ENCODE data around the gene EFNA2.
A peak's percentile ranks its signal among the peaks of the same experiment; 100 is the strongest.
"Not testable (repeated sequence)": the region's sequence is repeated elsewhere in the genome, so short reads cannot be mapped to it uniquely, and the experiment has no call there.

The EFNA2 gene

GRCh38 chr19:1241417-1242095 is 44.1 kb upstream of the EFNA2 start, which contains the start of gene ATP5F1D:
Gene ATP5F1D, plus strand, starts transcription at chr19:1241751. Its CDS starts 100 bp downstream, at chr19:1241851.
- peaks cover 0 to 82% (median 71%) of the 10 kb centered on the region in 5 donors for H3K4me1 ChIP-seq (ENCODE audit: control insufficient read depth in 5 of 5, insufficient read depth in 5 of 5, low read length in 5 of 5)
- peaks cover 0 to 3% (median 0%) of the 10 kb centered on the region in 5 donors for H3K27me3 ChIP-seq (ENCODE audit: control insufficient read depth in 5 of 5, insufficient read depth in 4 of 5, low read length in 5 of 5)
- no peaks in the 10 kb centered on the region for H3K36me3 ChIP-seq (ENCODE audit: control insufficient read depth in 5 of 5, insufficient read depth in 5 of 5, low read length in 5 of 5)
- H3K9me3 ChIP-seq (ENCODE audit: control insufficient read depth in 5 of 5, low read length in 5 of 5) = no peaks in the 10 kb centered on the region
- H3K9ac ChIP-seq (ENCODE audit: low read length in 5 of 5) = peak within 1 kb of the TSS in 4 of 5 donors; percentile 70 to 81 (median 72)
- H3K4me3 ChIP-seq (ENCODE audit: low read depth in 1 of 5, low read length in 5 of 5) = peak within 1 kb of the TSS; percentile 61 to 71 (median 68)
- peak within 1 kb of the TSS; percentile 82 for H3K27ac ChIP-seq (ENCODE audit: low read depth, low read length)

GRCh38 chr19:1243768-1244692 is 41.6 kb upstream of the EFNA2 start:
- Histone ChIP-seq H3K27me3 (ENCODE audit: control insufficient read depth in 5 of 5, insufficient read depth in 4 of 5, low read length in 5 of 5) (no peaks in the 10 kb centered on the region), H3K9me3 (ENCODE audit: control insufficient read depth in 5 of 5, low read length in 5 of 5) (no peaks in the 10 kb centered on the region), H3K36me3 (ENCODE audit: control insufficient read depth in 5 of 5, insufficient read depth in 5 of 5, low read length in 5 of 5) (no peaks in the 10 kb centered on the region), H3K27ac (ENCODE audit: low read depth, low read length) (peak overlapping the region; percentile 94), H3K4me3 (ENCODE audit: low read depth in 1 of 5, low read length in 5 of 5) (peak overlapping the region in 3 of 5 donors; percentile 37 to 55 (median 44)), H3K4me1 (ENCODE audit: control insufficient read depth in 5 of 5, insufficient read depth in 5 of 5, low read length in 5 of 5) (peaks cover 0 to 72% (median 67%) of the 10 kb centered on the region in 5 donors), H3K9ac (ENCODE audit: low read length in 5 of 5) (peak overlapping the region in 3 of 5 donors; percentile 42 to 72 (median 55))

- Histone ChIP-seq H3K9ac (ENCODE audit: low read length in 5 of 5) (peak overlapping the region; percentile 33 to 72 (median 42)), H3K4me3 (ENCODE audit: low read depth in 1 of 5, low read length in 5 of 5) (peak overlapping the region in 4 of 5 donors; percentile 27 to 55 (median 40)), H3K27ac (ENCODE audit: low read depth, low read length) (peak overlapping the region; percentile 94), H3K9me3 (ENCODE audit: control insufficient read depth in 5 of 5, low read length in 5 of 5) (no peaks in the 10 kb centered on the region), H3K4me1 (ENCODE audit: control insufficient read depth in 5 of 5, insufficient read depth in 5 of 5, low read length in 5 of 5) (peaks cover 0 to 69% (median 63%) of the 10 kb centered on the region in 5 donors), H3K36me3 (ENCODE audit: control insufficient read depth in 5 of 5, insufficient read depth in 5 of 5, low read length in 5 of 5) (no peaks in the 10 kb centered on the region), H3K27me3 (ENCODE audit: control insufficient read depth in 5 of 5, insufficient read depth in 4 of 5, low read length in 5 of 5) (no peaks in the 10 kb centered on the region)
Measured at GRCh38 chr19:1244693-1245451, 40.8 kb upstream of the EFNA2 start.

- Histone ChIP-seq H3K27ac (ENCODE audit: low read depth, low read length) (peak overlapping the region; percentile 94), H3K4me1 (ENCODE audit: control insufficient read depth in 5 of 5, insufficient read depth in 5 of 5, low read length in 5 of 5) (peaks cover 0 to 63% (median 61%) of the 10 kb centered on the region in 5 donors), H3K4me3 (ENCODE audit: low read depth in 1 of 5, low read length in 5 of 5) (no peak overlapping the region), H3K9ac (ENCODE audit: low read length in 5 of 5) (peak overlapping the region in 3 of 5 donors; percentile 30 to 72 (median 55)), H3K36me3 (ENCODE audit: control insufficient read depth in 5 of 5, insufficient read depth in 5 of 5, low read length in 5 of 5) (no peaks in the 10 kb centered on the region), H3K9me3 (ENCODE audit: control insufficient read depth in 5 of 5, low read length in 5 of 5) (no peaks in the 10 kb centered on the region), H3K27me3 (ENCODE audit: control insufficient read depth in 5 of 5, insufficient read depth in 4 of 5, low read length in 5 of 5) (no peaks in the 10 kb centered on the region)
Measured at GRCh38 chr19:1245494-1246264, 40.0 kb upstream of the EFNA2 start.

GRCh38 chr19:1246265-1247087 is 39.2 kb upstream of the EFNA2 start:
- H3K9me3 ChIP-seq (ENCODE audit: control insufficient read depth in 5 of 5, low read length in 5 of 5); H3K36me3 ChIP-seq (ENCODE audit: control insufficient read depth in 5 of 5, insufficient read depth in 5 of 5, low read length in 5 of 5); H3K4me3 ChIP-seq (ENCODE audit: low read depth in 1 of 5, low read length in 5 of 5); H3K27me3 ChIP-seq (ENCODE audit: control insufficient read depth in 5 of 5, insufficient read depth in 4 of 5, low read length in 5 of 5): not testable (repeated sequence)
- Histone ChIP-seq H3K27ac (ENCODE audit: low read depth, low read length) (peak overlapping the region; percentile 41), H3K4me1 (ENCODE audit: control insufficient read depth in 5 of 5, insufficient read depth in 5 of 5, low read length in 5 of 5) (peaks cover 2 to 60% (median 56%) of the 10 kb centered on the region in 5 donors), H3K9ac (ENCODE audit: low read length in 5 of 5) (peak overlapping the region in 1 of 5 donors; percentile 30)

- H3K36me3 ChIP-seq (ENCODE audit: control insufficient read depth in 5 of 5, insufficient read depth in 5 of 5, low read length in 5 of 5) = peaks cover 0 to 8% (median 6%) of the 10 kb centered on the region in 5 donors
- peaks cover 2 to 57% (median 53%) of the 10 kb centered on the region in 5 donors for H3K4me1 ChIP-seq (ENCODE audit: control insufficient read depth in 5 of 5, insufficient read depth in 5 of 5, low read length in 5 of 5)
- H3K4me3 ChIP-seq (ENCODE audit: low read depth in 1 of 5, low read length in 5 of 5) = peak overlapping the region in 4 of 5 donors; percentile 42 to 80 (median 62)
- no peaks in the 10 kb centered on the region for H3K9me3 ChIP-seq (ENCODE audit: control insufficient read depth in 5 of 5, low read length in 5 of 5)
- peak overlapping the region in 3 of 5 donors; percentile 59 to 84 (median 69) for H3K9ac ChIP-seq (ENCODE audit: low read length in 5 of 5)
- no peaks in the 10 kb centered on the region for H3K27me3 ChIP-seq (ENCODE audit: control insufficient read depth in 5 of 5, insufficient read depth in 4 of 5, low read length in 5 of 5)
- H3K27ac ChIP-seq (ENCODE audit: low read depth, low read length) = peak overlapping the region; percentile 93
Measured at GRCh38 chr19:1247748-1248138, 37.9 kb upstream of the EFNA2 start.

GRCh38 chr19:1248139-1248785 is 37.4 kb upstream of the EFNA2 start, which contains the start of gene MIDN:
Gene MIDN, plus strand, starts transcription at chr19:1248583. Its CDS starts 1,714 bp downstream, at chr19:1250297.
- H3K4me1 ChIP-seq (ENCODE audit: control insufficient read depth in 5 of 5, insufficient read depth in 5 of 5, low read length in 5 of 5) = peaks cover 2 to 55% (median 49%) of the 10 kb centered on the region in 5 donors
- H3K27me3 ChIP-seq (ENCODE audit: control insufficient read depth in 5 of 5, insufficient read depth in 4 of 5, low read length in 5 of 5) = no peaks in the 10 kb centered on the region
- no peaks in the 10 kb centered on the region for H3K9me3 ChIP-seq (ENCODE audit: control insufficient read depth in 5 of 5, low read length in 5 of 5)
- H3K27ac ChIP-seq (ENCODE audit: low read depth, low read length) = peak within 1 kb of the TSS; percentile 93
- H3K36me3 ChIP-seq (ENCODE audit: control insufficient read depth in 5 of 5, insufficient read depth in 5 of 5, low read length in 5 of 5) = peaks cover 0 to 8% (median 6%) of the 10 kb centered on the region in 5 donors
- H3K9ac ChIP-seq (ENCODE audit: low read length in 5 of 5) = peak within 1 kb of the TSS in 4 of 5 donors; percentile 71 to 84 (median 80)
- H3K4me3 ChIP-seq (ENCODE audit: low read depth in 1 of 5, low read length in 5 of 5) = peak within 1 kb of the TSS in 4 of 5 donors; percentile 63 to 80 (median 70)

- Histone ChIP-seq H3K27ac (ENCODE audit: low read depth, low read length) (peak overlapping the region; percentile 93), H3K9me3 (ENCODE audit: control insufficient read depth in 5 of 5, low read length in 5 of 5) (no peaks in the 10 kb centered on the region), H3K9ac (ENCODE audit: low read length in 5 of 5) (peak overlapping the region in 4 of 5 donors; percentile 71 to 83 (median 76)), H3K36me3 (ENCODE audit: control insufficient read depth in 5 of 5, insufficient read depth in 5 of 5, low read length in 5 of 5) (peaks cover 0 to 11% (median 6%) of the 10 kb centered on the region in 5 donors), H3K27me3 (ENCODE audit: control insufficient read depth in 5 of 5, insufficient read depth in 4 of 5, low read length in 5 of 5) (no peaks in the 10 kb centered on the region), H3K4me3 (ENCODE audit: low read depth in 1 of 5, low read length in 5 of 5) (peak overlapping the region in 4 of 5 donors; percentile 63 to 80 (median 70)), H3K4me1 (ENCODE audit: control insufficient read depth in 5 of 5, insufficient read depth in 5 of 5, low read length in 5 of 5) (peaks cover 2 to 55% (median 49%) of the 10 kb centered on the region in 5 donors)
Measured at GRCh38 chr19:1248786-1249297, 36.8 kb upstream of the EFNA2 start.
